Astrocyte of the hippocampus (primary cell): Measurements from ENCODE around the gene MCF2L2.
"Not testable (repeated sequence)": the region's sequence is repeated elsewhere in the genome, so short reads cannot be mapped to it uniquely, and the experiment has no call there.

Experiments used
- DNase-seq: peaks from one replicate; pipeline ENCODE4 v3.0.0; 2011; ENCODE audit warnings: low read depth, low spot score

MCF2L2 gene, protein sequence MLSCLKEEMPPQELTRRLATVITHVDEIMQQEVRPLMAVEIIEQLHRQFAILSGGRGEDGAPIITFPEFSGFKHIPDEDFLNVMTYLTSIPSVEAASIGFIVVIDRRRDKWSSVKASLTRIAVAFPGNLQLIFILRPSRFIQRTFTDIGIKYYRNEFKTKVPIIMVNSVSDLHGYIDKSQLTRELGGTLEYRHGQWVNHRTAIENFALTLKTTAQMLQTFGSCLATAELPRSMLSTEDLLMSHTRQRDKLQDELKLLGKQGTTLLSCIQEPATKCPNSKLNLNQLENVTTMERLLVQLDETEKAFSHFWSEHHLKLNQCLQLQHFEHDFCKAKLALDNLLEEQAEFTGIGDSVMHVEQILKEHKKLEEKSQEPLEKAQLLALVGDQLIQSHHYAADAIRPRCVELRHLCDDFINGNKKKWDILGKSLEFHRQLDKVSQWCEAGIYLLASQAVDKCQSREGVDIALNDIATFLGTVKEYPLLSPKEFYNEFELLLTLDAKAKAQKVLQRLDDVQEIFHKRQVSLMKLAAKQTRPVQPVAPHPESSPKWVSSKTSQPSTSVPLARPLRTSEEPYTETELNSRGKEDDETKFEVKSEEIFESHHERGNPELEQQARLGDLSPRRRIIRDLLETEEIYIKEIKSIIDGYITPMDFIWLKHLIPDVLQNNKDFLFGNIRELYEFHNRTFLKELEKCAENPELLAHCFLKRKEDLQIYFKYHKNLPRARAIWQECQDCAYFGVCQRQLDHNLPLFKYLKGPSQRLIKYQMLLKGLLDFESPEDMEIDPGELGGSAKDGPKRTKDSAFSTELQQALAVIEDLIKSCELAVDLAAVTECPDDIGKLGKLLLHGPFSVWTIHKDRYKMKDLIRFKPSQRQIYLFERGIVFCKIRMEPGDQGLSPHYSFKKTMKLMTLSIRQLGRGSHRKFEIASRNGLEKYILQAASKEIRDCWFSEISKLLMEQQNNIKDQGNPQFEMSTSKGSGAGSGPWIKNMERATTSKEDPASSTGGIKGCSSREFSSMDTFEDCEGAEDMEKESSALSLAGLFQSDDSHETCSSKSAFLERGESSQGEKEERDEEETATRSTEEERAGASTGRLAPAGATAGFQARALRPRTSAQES

DNA sequence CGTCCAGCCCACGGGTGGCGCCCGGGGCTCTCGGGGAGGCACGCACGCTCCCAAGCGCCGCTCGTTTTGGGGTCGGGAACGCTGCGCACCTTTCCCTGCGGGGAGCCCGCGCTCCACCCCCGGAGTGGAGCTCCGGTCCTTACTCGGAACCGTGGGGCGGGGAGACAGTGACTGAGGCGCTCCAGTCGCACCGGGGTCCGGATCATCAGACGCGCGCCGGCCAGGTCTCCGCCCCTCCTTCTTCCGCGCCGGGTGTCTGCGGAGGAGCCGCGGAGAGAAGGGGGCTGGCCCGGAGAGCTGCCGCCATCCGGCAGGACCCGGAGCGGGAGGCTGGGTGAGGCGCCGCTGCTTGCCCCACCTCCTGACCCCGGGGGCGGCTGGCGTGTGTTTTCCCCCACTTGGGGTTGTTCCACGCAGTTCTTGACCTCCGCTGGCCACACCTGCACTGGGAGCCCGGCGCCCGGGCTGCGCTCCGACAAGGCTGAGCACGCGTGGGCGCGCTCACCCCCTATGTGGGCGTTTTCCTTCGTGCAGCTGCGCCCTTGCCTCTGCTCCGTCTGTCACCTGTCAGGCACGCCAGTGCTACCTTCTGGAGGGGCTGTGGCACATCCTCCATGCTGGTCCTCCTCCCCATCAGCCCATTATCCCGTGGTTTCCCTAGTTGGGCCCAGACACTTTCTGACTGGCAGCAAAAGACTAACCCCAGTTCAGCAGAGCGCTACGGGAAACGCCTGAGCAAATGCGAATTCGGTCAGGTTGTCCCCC, at the start of gene MCF2L2:
TSS of gene MCF2L2 (minus strand) at position 173 of the 765 bp plus-strand sequence. CDS start 642 bp downstream, outside the sequence.
- peak; percentile 61 for DNase-seq

DNA sequence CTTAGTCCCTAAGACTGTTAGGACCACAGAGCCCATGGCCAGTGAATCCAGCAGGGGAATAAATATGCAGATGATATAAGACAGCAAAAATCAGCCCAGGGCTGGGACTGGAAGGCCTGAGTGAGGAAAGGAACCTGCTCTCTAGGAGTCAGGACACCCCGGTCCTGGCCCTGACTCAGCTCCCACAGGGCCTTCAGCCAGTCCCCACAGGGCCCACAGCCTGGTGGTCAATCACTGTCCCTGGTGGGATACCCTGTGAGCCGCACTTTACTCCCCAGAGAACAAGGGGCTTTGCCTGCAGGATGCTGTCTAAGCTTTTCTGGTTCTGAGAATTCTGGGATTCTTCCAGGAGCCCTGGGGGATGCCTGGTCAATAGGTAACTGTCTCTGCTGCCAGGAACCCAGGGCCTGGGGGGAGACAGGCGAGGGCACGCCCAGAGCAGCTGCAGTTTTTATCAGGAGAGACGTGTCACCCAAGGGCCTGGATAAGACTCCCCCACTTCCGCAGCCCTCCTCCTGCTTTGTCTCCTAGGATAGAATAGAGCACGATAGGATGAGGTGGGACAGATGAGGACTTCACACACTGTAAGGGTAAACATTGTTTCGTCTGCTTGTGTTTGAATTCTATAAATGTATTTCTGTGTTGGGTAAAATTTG, 49.5 kb upstream of the MCF2L2 start:
- no peak for DNase-seq

DNA sequence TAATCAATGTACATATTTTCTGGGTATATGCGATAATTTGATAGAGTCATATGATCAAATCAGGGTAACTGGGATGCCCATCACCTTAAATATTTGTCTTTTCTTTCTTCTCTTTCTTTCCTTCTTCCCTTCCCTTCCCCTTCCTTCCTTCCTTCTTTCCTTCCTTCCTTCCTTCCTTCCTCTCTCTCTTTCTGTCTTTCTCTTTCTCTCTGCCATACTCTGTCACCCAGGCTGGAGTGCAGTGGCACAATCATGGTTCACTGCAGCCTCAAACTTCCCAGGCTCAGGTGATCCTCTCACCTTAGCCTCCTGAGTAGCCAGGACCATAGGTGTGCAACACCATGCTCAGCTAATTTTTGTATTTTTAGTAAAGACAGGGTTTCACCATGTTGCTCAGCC, 47.3 kb upstream of the MCF2L2 start:
- not testable (repeated sequence) for DNase-seq

DNA sequence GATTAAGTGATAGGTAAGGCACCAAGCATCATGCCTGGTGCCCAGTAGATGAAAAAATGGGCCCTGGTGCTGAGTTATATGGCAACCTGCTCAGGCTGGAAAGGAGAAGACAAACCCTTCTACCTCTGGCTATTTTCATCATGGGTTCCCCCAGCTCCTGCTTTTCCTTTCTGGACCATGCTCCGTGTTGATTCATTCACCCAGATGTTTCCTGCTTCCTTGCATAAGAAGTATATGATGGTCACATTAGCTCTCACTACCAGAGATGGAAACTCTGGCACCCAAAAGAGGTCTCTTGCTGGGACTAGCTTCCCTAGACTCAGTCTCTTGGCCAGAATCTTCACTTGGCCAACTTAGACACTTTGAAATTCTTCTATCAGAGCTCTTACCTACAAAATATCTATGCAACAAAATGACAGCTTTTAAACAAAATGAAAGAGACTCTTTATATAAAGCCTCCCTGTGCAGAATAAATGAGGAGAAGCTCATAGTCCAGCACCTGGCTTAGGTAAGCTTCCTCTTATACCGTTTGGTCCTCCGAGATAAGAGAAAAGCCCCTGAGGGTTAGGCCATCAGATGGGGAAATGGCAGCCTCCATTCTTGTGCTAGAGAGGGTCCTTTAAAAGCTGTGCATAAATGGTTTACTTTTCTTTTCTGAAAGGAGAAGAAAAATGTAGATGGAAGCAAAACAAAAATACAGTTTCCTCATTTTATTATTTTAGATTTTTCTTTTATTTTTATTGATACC, 46.8 kb upstream of the MCF2L2 start:
- no peak for DNase-seq

DNA sequence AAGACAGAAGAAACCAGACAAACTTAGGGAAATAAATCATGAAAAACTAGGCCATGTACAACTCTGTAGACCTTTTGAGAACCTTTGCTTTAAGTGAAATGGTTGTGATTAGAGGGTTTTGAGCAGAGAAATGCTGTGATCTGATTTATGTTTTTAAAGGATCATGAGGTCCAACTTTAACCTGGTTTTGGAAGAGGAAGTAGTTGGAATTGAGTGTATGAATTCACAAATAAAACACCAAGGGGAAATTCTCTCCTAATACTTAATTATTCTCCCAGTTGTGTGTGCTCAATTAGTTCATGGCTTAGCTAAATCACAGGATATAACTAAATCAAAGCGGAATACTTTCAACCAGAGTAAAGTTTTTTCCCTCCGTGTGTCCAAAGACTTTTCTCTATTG, 45.5 kb upstream of the MCF2L2 start:
- DNase-seq, result no peak

DNA sequence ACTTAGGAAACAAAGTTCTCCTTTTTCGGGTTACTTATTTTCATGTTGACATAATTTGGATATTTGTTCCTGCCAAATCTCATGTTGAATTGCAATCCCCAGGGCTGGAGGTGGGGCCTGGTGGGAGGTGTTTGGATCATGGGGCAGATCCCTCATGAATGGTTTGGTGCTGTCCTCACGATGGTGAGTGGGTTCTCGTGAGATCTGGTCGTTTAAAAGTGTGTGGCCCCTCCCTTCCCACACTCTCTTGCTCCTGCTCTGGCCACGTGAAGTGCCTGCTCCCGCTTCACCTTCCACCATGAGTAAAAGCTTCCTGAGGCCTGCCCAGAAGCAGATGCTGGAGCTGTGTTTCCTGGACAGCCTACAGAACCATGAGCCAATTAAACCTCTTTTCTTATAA, 43.7 kb upstream of the MCF2L2 start:
- no peak for DNase-seq

DNA sequence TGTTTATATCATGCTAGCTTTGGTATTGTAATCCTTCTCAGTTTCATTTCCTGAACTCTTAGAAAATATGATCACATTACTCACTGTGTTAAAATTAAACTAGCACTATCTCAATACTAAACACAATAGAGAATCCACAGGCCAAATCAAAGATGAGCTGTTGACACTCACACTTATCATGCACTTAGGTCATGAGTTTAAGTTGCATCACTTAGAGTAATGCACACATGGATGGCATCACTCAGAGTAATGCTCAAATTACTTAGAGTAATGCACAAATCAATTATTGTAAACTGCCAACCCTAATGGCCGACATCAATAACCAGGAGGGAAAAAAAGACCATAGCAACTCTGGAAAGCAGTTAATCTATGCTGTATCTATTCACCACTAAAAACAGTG, 40.0 kb upstream of the MCF2L2 start:
- DNase-seq, result no peak

DNA sequence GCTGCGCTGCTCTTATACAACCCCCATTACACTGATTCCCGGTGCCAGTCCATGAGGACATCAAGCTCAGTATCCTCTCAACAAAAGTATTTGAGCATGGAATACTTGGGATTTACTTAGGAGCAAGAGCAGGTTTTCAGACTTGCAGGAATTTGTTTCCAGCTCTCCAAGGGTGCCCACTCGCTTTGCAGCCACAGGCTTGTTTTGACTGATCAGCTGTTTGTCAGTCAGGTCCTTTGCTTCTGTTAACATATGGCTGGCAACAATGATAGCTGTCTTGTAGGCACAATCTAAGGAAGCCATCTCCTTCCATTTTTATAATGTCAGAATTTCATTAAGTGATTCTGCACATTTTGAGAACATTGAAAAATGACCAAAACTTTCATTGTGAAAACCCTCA, 38.2 kb upstream of the MCF2L2 start:
- no peak for DNase-seq

DNA sequence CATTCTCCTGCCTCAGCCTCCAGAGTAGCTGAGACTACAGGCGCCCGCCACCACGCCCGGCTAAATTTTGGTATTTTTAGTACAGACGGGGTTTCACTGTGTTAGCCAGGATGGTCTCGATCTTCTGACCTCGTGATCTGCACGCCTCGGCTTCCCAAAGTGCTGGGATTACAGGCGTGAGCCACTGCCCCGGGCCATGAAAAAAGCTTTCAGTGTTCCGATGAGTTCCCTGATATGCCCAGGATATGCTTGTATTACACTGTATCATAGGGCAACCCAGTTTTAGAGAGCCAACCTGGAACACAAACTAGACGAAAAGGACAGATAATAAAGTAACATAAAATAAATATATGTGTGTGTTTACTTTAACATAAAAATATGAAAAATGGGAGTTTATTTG, 37.3 kb upstream of the MCF2L2 start:
- not testable (repeated sequence) for DNase-seq

DNA sequence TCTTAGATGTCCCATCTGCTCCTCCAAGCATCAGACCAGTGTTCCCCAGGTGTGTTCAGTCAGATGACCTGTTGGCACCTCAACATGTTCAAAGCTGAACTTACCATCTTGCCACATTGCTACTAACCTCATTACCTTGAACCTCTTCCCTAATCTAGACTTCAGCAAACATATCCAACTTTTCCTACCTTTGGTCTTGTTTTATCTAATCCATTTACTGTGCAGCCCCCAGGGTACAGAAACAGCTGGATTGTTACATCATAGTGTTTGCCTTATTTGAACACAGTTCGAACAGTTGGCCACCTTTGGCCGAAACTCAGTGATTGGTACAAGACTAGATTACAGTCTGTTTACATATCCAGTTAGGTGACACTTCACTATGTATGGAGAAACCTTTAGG, 36.1 kb upstream of the MCF2L2 start:
- DNase-seq, result no peak

DNA sequence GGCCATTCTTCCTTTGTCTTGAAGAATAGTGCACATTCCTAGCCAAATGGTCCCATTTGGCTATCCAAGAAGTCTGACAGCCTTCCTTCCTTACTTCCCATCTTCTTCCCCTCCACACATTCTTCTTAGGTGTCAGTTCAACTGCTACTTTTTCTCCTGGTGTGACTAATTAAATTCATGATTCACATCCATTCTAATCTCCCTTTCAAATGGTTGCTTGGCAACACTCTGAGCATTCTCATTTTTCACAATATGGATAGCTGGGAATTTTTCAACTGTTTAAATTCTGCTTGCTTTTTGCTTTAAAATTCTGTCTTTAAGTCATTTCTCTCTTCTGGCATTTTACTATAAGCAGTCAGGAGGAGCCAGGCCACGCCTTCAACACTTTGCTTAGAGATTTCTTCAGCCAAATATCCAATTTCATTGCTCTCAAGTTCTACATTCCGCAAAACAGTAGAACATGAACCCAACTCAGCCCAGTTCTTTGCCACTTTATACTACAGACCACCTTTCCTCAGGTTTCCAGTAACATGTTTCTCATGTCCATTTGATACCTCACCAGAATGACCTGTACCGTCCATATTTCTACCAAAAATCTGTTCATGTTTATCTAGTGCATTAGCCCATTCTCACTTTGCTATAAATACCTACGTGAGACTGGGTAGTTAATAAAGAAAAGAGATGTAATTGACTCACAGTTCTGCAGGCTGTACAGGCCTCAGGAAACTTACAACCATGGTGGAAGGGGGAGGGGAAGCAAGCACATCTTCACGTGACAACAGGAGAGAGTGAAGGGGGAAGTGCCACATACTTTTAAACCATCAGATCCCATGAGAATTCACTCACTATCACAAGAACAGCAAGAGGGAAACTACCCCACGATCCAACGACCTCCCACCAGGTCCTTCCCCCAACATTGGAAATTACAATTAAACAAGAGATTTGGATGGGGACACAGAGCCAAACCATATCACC, 31.9 kb upstream of the MCF2L2 start:
- DNase-seq, result no peak

DNA sequence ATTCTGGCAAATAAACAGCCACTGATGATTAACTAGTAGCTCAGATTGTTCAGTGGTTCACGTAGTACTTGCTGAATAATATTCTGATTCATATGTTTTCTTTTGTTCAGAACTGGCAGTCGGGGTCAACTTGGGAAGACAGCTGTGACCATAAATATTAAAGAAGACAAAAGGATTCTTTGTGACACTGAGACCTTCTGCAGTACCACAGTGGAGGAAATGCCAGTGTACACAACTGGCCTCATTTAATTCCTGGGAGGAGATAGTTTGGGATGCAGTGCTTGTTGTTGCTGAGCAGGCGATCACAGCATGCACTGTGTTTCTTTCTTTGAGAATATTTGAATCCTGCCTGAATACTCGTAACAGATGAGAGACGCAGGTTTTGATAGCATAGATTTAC, 26.7 kb upstream of the MCF2L2 start:
- DNase-seq, result peak; percentile 19

DNA sequence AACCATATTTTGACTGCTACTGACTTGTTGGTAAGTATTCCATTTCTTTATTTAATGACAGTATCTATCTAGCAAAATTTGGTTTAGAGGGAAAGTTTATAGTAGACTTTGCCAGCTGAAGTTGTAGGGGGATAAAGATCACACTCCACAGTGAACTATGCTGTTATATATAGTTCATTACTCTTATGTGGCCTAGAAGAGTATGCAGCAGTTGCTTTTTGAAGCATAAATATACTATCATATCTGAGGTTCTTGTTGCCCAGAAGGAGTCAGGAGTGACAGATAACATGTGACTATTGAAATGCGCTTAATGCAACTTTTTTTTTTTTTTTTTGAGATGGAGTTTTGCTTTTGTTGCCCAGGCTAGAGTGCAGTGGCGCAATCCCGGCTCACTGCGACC, 25.6 kb upstream of the MCF2L2 start:
- no peak for DNase-seq

DNA sequence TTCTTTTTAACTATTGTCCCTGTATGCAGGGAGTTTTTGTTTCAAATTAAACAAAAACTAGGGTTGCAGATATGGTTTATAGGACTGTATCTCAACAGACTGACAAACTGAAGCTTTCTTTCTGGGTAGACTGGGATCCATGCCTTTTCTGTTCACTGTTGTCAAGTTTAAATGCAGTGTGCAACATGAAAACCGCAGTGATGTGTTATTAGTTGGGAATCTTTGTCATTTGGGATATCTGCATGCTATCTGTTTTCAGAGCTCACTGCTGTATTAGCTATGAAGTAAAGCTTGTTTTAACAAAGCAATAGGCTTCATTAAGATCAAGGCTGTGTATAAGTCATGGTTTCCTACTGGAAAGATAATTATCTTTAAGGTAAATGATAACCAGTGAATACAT, 21.4 kb upstream of the MCF2L2 start:
- DNase-seq, result no peak

DNA sequence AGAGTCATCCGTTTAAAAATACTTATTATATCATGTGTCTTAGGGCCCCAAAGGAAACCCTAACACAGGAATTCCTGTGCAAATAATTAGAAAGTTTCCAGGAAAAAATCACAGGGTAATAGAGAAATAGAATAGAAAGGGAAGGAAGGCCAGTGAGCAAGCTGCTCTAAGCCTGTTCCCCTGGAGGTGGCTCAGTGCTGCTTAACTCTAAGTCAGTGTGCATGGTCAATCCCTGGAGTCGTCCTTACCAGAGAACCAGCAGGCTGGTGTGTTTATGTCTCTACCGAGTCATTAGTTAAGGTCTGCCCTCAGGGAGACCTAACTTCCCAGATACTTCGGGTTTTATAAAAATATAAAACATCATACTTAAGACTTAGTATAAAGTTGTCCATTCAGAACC, 21.0 kb upstream of the MCF2L2 start:
- peak; percentile 45 for DNase-seq

DNA sequence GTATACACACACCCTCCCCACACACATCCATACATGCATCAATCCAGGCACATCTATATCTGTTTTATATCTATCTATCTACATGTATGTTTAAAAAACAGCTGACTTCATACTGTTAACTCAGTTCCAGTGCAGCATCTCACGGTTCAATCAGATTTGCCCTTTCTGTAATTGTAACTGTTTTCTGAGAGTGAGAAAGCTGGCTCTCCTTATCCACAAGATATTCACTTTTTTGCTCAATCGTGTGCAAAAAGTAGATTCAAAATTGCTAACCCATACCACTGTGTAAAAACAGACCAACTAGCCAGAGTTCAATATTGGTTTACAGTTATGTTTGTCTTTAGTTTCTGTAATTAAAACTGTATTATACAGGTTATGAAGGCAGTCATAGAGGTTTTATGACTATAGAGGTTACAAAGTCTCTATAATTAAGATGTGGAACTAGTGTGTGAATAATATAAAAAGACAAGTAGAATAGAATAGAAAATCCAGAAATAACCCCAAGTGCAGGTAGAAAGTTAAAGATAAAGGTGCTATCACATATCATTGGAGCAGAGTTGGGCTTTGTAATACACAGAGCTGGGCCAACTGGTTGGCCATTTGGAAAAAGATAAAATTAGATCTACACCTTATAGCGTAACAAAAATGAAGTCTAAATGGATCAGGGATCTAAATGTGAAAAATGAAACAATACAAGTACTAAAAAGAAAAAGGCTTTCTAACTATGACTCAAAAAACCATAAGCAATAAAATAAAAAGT, 20.1 kb upstream of the MCF2L2 start:
- no peak for DNase-seq

DNA sequence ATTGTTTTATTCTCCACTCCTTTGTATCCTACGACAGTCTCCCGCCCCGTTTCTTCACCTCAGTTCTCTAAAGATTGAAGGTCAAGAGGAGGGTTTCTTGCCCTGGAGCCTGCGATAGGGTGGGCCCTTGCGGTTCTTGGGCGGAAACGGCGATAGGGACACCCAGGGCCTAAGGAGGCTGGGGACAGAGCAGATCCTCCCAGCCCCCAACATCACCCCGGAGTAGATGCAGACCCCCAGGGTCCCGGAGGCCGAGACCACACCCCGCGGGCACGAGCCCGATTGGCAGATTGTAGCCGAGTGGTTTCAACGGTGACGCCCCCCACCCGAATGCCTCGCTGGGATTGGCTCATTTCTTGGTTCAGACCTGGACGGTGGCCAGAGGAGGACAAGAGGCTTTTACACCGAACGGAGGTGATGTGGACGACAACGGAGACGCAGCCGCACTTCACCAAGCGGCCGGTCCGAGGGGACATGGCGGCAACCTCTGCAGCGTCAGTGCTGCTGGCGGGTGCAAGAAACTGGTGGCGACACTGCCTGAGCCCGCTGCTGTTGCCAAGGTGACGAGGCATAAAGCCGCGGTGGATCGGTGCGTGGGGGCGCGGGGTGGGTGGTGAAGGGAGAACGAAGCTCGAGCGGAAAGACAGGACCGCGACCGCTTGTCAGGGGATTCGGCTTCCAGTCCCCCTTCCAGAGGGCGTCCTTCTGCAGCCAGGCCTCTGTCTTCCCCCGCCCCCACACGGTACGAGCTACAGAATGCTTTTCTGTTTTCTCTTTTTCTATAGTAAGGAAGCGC, 19.0 kb upstream of the MCF2L2 start:
- peak; percentile 94 for DNase-seq

DNA sequence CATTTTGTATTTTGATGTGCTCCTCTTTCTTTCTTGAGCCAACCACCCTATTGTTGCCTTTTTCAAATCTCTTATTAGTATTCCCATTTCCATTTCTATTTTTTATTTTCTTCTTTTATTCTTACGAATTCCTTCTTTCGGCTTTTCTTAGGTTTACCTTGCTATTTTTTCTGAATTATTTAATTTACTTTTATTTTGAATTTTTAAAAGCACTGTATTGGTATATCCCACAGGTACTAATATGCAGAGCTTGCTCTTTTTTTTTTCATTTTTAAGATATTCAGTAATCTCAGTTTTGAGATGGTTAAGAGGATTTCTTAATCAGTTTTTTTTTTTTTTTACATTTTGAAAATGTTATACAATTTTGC, 18.4 kb upstream of the MCF2L2 start:
- no peak for DNase-seq
